ENCODE data around the gene NUFIP1.
A peak's percentile ranks its signal among the peaks of the same experiment; 100 is the strongest.
"Not testable (repeated sequence)": the region's sequence is repeated elsewhere in the genome, so short reads cannot be mapped to it uniquely, and the experiment has no call there.

NUFIP1 gene

DNA sequence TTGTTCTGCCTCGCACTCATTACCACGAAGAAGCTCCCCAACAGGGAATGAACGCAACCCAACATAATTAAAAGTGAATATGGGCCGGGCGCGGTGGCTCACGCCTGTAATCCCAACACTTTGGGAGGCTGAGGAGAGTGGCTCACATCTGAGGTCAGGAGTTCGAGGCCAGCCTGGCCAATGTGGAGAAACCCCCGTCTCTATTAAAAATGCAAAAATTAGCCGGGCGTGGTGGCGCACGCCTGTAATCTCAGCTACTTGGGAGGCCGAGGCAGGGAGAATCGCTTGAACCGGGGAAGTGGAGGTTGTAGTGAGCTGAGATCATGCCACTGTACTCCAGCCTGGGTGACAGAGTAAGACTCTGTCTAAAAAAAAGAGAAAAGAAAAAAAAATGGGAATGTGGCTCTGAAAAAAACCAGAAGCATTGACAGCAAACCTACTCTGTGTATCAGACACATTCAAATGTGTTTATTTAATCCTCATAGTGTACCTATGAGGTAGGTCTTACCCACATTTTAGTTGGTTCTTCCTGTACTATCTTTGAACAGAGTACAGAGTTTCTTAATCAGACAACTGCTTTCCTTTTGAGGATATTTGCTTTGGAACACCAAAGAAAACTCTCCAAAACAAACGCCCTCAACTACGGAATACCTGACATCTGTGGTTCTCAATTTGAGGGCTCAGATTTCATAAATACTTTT lies 70.0 kb downstream of the NUFIP1 start:
- DNase-seq (ENCODE audit: low spot score): no peak

DNA sequence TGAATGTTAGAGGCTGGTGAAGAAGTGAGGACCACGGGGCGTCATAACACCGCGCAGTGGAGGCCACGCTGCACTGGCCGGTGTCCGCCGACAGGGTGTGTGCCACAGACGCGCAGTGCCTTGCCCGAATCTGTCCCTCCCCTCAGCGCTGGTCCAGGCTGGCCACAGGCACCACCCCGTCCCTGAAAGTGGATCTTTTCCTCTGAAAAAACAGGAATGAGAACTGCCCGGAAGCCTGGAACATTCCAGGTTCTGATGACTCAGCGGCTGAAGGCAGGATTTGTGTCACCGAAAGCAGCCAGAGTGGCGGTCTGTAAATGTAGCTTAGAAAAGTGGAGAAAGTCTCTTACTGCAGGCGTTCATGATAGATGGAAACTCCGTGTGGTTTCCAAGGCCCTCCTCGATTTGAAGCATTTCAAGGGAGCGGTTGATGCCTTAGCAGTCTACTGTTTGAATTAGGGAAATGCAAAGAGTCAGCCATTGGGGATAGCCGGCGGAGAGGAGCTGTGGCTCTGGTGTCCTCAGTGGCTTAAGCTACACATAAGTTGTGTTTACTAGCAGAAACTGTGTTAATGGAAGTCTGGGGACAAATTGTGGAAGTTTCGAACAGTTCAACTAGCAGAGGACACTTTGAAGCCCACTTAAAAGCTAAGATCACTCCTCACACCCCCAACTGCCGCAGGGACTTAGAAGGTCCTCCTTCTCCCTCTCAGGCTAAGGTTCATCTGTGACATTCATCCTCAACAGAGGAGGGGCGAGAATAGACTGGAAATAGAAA lies 70.8 kb downstream of the NUFIP1 start:
- no peak for DNase-seq (ENCODE audit: low spot score)

DNA sequence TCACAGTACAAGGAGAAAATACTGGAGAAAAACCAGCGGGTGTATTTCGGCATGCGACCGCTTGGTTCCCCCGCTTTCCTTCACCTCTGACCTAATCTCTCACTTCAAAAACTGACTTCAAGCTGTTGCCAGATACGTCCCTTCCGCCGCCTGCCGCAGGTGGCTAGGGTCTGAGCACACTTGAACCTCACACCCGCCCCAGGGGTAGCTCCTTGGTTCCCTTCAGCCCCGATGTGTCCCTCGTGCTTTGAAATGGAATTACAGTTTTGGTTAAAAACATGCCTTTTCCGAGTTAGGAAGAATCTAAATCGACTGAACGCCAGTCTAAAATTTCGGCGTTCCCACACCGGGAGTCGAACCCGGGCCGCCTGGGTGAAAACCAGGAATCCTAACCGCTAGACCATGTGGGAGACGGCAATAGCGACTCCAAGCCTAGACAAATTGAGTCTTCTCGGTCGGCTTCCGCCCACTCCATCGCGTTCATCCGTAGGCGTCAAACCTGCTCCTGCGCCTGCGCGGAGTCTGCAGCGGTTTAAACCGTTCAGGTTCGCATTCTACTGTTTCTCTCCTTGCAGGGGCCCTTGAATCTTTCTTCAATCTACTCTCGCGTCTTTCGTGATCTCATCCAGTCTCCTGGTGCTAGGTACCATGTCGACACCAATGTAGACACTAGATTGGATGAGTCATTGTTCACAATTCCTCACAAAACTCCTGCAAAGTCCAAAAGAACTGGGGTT lies 71.5 kb downstream of the NUFIP1 start:
- peak; percentile 97 for DNase-seq (ENCODE audit: low spot score)

DNA sequence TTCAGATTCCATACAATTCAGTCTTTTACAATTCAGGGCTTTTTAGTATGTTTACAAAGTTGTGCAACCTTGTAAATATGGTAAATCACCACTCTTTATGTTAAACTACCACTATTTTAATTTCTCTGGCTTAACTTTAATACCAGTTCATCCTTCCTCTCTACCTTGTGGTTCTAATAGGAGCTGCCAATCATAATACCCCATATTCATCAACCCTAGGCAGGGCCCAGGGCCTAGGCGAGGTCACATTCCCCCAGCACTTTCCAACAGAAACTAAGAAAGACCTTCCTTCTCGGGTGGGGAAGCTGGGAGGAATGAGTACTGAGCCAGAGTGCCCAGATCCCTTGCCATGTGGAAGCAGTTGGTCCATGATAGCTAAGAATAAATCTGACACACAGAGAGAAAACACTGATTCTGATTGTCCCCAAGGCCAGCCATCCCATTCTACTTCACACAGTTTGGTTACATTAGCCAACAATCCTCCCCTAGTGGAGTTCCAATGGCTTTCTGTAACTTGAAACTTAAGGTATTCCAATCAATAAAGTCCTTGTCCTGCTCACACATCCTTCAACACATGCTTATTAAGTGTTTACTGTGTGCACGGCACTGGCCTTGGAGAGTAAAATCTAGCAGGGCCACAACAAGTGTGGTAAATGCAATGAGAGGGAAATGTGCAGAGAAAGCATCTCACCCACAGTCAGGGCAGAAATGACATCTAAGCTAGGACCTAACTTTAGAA lies 76.8 kb downstream of the NUFIP1 start:
- DNase-seq (ENCODE audit: low spot score): no peak

DNA sequence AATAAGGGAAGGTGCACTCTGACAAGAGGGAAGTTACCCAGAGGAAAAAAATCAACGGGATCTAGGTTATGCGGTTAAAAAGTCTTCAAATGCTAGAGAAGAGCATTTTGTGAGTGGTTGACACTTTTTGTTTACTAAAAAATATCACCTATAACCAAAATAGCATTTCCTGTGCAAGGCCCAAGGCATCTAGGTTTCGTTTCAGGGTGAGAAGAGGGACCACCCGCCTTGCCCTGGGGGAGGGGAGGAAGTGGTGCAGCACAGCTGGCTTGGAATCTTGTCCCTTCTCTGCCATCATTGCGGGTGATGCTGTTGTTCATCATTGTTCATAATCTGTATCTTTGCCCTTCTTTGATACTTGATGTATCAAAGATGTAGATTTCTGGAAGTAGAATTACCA lies 80.6 kb downstream of the NUFIP1 start:
- no peak for DNase-seq (ENCODE audit: low spot score)

DNA sequence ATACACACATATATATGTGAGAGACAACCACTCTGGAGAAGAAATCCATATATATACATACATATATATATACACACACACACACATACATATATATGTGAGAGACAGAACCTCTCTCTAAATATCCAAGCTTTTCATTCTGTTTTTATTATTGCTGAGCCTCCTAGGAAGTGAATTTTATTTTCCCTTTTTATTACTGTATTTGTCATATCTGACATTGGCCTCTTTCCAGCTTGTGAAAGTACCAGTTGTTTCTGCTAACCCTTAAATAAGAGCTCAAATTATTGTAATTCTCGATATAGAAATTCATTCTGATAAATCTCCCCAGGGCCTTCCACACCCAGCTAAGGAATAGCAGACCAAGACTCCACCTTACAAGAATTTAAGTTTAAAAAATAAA lies 81.0 kb downstream of the NUFIP1 start:
- DNase-seq (ENCODE audit: low spot score): no peak

DNA sequence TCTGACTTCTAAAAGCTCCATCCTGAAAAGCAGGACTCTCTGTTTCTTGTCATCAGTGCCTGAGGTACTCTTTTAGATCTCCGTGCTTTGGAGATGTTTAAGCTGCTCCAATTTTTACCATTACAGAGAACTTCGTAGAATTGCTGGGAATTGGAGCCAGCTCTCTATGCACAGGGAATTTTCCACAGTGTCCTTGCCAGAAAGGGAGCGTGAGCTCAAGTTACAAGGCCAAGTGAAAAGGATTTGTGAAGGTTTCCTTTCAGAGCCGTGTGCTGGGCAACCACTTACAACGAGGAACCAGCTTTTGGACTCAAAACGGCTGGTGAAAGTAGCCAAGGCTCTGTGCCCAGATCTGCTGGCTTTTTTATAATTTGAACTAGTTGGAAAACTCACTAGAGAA lies 82.6 kb downstream of the NUFIP1 start:
- DNase-seq (ENCODE audit: low spot score): peak; percentile 74

DNA sequence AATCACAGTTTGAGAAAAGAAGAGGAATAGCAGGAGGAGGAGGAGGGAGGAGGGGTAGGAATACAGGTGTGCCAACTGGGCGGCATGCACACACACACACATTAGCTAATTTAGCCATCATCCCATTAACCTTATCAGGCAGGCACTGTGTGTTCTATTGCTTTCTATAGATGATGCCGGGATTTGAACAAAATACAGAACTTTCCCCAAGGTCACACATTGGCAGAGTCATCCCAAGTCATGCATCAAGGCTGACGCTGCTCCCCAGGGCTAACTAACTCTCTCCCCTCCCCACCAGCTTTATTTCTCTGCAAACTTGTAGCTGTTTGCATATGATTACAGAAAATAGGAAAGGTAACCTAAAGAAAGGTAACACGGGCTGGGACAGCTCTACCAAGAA lies 83.0 kb downstream of the NUFIP1 start:
- DNase-seq (ENCODE audit: low spot score): no peak

DNA sequence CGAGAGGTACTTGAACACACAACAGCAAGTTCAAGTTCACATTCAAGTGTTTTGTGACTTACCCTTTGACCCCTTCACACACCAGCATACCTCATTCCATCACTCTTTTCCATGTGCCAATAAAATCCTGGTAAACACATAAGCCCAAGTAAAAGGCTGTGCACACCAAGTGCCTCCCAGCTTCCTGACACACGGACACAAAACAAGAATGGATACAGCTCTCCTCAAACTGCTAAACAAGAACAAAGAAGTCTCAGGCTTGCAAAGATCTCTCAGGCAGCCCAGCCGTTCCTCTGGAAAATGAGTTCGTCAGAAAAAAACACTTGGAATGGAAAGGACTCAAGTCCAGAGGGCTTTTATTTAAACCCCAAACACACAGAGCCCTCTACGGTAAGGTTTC lies 83.7 kb downstream of the NUFIP1 start:
- DNase-seq (ENCODE audit: low spot score): no peak

DNA sequence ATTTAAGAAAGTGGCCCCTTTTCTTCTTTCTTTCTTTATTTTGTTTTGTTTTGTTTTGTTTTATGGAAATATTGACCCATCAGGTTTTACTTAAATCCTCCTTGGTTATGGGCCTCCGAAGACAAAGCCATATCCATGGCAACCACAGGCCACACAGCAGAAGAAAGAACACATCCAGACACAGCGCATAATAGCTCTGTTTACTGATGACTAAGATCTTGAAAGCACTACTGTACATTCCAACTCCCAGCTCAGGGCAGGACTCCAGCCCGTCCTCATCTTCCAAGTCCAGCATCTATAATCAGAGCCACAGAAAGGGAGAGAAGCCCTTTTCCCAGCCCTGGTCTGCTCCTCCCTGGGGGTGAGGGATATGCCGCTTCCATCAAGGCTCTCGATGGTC lies 84.3 kb downstream of the NUFIP1 start:
- no peak for DNase-seq (ENCODE audit: low spot score)

DNA sequence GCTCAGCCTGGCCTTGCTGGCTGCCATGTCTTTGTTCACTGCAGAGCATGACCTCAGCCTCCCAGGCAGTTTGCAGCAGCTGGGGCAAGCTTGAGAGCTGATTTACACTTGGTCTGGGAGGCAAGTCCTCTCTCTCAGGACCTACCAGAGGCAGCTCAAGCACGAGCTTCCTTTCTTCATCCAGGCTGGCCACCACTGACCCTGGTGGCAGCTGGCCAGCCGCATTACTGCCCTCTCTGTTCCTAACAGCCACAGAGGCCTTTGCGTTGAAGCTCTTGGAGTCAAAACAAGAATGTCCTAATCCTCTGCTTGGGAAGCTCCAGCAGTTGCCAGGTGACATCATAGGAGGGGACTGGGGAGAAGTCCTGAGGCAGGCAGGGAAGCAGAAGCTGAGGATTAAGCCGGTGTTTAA lies 85.7 kb downstream of the NUFIP1 start:
- no peak for DNase-seq (ENCODE audit: low spot score)

DNA sequence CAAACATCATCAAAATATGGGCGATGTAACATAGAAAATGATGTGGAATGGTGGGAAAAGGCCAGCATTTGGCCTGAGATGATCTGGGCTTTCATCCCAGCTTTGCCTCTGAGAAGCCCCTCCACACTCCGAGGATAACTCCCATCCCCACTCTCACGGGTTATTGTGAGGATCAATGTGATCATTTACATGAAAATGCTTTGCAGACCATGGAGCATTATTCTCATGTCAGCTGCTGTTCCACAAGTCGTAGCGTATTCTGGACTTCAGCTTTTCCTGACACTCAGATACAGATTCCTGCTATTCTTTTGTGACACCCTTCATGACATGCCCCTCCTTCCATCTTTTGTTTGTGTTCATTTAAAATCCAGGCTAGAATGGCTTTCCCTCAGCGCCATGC lies 86.5 kb downstream of the NUFIP1 start:
- DNase-seq (ENCODE audit: low spot score): no peak

DNA sequence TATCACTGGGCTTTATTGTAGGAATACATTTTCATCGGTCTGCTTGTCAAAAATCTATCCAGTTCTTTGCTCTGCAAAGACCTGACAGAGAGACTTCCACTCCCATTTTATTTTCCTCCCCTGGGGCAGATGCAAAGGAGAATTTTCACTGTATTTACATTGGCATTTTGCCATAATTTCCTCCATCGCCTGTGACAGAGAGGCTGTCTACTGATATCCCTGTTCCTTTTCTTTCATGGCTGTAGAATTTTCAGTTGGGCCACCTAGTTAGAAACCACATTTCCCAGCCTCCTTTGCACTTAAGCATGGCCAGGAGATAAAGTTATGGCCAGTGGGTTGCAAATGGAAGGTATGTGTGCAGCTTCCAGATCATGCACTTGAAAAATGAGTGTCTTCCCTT lies 89.3 kb downstream of the NUFIP1 start:
- DNase-seq (ENCODE audit: low spot score): no peak

DNA sequence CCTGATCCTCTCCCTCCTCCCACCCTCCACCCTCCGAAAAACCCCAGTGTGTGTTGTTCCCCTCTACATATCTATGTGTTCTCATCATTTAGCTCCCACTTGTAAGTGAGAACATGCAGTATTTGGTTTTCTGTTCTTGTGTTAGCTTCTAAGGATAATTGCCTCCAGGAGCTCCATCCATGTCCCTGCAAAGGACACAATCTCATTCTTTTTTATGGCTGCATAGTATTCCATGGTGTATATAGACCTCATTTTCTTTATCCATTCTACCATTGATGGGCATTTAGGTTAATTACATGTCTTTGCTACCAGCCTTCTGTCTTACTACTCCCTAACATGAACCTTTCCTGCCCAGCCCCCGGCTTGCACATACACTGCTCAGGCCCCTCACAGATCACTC lies 91.0 kb downstream of the NUFIP1 start:
- DNase-seq (ENCODE audit: low spot score): not testable (repeated sequence)

DNA sequence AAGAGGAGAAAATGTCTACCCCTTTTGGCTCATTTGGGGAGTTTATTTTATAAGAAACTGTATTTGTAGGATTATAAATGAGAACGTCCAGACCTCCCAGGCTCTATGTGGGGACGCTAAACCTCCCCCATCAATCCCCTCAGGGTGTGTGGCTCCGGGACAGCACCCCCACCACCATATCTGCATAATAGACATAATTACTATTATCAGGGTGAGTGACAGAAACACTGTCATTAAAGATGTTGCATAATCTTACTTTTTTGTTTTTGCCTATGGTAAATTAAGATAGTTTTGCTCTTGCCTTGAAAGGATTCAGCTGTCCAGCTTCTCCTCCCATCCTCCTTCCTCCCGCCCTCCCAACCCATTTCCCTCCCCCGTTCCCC lies 93.3 kb downstream of the NUFIP1 start:
- no peak for DNase-seq (ENCODE audit: low spot score)

DNA sequence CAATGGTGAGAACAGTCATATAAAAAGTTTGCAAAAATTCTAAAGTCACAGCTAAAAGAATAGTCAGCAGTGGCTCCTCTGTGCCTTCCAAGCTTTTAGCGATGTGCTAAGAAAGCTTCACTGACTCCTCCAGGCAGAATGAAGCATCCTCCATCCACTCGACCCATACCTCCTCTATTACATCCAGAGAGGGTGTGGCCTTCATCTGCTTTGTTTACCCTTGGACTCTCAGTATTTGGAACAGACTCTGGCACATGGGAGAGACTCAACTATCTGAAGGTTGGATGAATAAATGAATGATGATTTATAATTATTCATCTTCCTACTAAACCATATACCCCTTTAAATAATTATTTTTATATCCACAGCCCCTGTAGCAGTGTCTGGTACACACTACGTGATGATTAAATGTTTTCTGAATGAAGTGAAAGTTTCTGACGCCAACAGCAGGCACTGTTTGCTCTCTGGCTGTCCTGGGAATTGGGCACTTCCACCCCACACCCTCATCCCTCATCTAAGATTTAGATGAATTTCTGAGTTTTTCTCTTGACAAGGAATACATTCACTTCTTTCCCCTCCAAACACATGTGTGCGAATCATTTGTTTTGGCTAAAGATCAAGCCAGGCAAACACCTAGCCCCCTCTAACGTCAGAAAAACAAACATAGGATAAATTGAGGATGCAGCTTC lies 93.9 kb downstream of the NUFIP1 start:
- DNase-seq (ENCODE audit: low spot score): no peak

DNA sequence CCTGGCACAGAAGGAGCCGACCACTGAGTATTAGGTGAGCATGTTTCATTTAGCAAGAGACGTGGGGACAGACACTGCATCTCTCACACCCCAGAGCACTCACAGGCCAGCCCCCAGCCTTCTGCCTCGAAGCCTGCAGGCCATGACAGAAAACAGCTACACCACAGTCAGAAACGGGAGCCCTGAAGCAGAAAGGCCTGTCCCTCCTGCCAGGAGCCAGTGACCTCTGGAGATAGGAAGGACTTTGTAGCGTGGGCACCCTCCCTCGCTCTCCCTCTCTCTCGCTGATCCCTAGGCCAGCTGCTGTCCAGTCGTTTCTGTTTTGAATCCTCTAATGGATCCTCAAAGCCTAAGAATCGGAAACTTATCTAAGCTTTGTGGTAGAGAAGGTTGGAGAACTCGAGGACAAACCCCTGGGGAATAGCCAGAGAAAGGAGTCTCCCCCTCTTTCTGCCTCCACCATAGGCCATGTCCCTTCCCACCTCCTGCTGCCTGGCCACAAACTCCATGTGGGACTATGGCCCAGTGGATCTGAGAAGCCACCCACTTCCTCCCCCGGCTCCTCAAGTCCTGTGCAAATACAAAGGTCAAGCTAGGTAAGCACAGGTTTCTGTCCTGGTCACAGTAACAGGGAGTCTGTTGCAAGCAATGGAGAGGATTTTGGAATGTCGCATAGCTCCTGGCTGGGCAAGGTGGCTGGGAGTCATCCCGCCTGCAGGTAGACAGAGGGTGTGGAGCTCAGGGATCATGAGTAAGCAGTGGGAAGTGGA lies 95.1 kb downstream of the NUFIP1 start:
- DNase-seq (ENCODE audit: low spot score): no peak

Data from putamen (tissue), 1 donor.